Neuron (in vitro differentiated cells): ENCODE measurements around the gene IARS2.

ENCODE experiments used
- H2AFZ ChIP-seq: one replicate; pipeline ENCODE4 v1.6.1; 2013; ENCODE audit warnings: low read depth, mild to moderate bottlenecking, inconsistent platforms, low read length, moderate library complexity
- H3K27me3 ChIP-seq: one replicate; pipeline ENCODE4 v1.6.1; 2013; ENCODE audit warnings: low read length; ENCODE audit not compliant: insufficient read depth
- H3K36me3 ChIP-seq: one replicate; pipeline ENCODE4 v1.6.1; 2013; ENCODE audit warnings: low read length; ENCODE audit not compliant: insufficient read depth
- H3K4me1 ChIP-seq: one replicate; pipeline ENCODE4 v1.6.1; 2013; ENCODE audit warnings: low read length; ENCODE audit not compliant: insufficient read depth
- H3K4me3 ChIP-seq: 2 replicates; pipeline ENCODE4 v1.5.1; 2013; ENCODE audit warnings: mild to moderate bottlenecking, low read length, moderate library complexity
- H3K9me3 ChIP-seq: one replicate; pipeline ENCODE4 v1.6.1; 2013; ENCODE audit warnings: low read length

Gene IARS2

DNA sequence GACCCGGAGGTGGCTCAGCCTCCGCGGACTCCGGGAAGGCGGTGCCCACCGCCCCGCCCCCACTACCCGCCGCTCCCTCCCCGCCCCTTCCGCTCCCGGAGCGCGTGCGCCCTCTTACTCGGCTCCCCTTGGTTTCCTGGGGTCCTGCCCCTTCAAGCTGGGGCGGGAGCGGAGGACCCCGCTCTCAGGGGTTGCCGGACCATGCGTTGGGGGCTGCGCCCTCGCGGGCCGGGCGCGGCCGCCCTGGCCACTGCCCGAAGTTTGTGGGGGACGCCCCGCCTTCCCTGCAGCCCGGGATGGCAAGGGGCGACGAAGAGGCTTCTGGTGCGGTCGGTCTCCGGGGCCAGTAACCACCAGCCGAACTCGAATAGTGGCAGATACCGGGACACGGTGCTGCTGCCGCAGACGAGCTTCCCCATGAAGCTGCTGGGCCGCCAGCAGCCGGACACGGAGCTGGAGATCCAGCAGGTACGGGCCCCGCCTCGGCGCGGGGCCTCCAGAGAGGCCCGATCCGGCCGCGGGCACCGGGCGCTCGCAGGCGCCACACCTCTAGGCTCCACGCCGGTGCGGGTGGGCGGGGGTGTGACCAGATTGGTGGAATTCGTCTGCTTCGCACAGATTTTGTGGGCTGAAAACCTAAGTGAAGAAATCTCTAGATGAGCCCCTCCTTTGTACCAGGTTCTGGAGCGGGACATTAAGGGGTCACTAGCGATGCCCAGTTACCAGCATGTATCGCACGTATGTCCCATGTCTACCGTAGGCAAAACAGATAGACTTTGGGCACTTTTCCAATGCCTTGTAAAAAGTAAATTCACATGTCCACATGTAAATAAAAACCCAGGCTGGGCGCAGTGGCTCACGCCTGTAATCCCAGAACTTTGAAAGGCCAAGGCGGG lies at the start of gene IARS2:
Gene IARS2, plus strand, starts transcription at position 117 of the 896 bp plus-strand sequence. Its CDS starts 85 bp downstream, at position 202.
- H3K36me3 ChIP-seq: peaks cover 14% of the 10 kb centered on the region
- peak within 1 kb of the TSS; percentile 100 for H3K4me3 ChIP-seq
- peak within 1 kb of the TSS; percentile 98 for H2AFZ ChIP-seq
- no peaks in the 10 kb centered on the region for H3K27me3 ChIP-seq
- no peaks in the 10 kb centered on the region for H3K9me3 ChIP-seq
- peaks cover 14% of the 10 kb centered on the region for H3K4me1 ChIP-seq

DNA sequence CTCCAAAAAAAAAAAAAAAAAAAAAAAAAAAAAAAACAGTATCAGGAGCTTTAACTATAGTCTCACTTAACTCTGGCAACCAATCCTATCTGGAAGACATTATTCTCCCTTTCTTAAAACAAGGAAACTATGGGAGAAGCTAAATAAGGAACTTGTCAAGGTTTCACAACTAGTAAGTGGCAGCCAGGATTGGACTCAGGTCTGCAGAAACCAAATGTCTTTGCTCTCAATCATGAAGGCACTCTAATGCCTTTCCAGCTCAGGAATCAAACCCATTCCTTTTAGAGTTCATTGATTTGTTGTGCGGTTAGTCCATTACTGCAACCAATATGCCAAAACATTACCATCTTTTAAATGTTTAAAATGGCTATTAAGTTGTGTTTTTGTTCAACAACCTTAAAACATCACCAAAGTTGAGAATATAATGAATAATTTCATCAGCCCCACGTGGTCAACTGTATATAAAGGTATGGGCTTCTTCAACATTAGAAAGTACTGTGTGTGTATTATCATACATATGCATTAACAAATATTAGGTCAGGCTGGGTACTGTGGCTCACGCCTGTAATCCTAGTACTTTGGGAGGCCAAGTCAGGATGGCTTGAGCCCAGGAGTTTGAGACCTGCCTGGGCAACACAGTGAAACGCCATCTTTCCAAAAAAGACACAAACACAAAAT lies 49.1 kb upstream of the IARS2 start:
- no peaks in the 10 kb centered on the region for H3K9me3 ChIP-seq
- H3K4me1 ChIP-seq: peaks cover 8% of the 10 kb centered on the region
- H3K36me3 ChIP-seq: peaks cover 7% of the 10 kb centered on the region
- H3K27me3 ChIP-seq: no peaks in the 10 kb centered on the region
- H3K4me3 ChIP-seq: peak overlapping the region; percentile 84
- H2AFZ ChIP-seq: no peak overlapping the region

DNA sequence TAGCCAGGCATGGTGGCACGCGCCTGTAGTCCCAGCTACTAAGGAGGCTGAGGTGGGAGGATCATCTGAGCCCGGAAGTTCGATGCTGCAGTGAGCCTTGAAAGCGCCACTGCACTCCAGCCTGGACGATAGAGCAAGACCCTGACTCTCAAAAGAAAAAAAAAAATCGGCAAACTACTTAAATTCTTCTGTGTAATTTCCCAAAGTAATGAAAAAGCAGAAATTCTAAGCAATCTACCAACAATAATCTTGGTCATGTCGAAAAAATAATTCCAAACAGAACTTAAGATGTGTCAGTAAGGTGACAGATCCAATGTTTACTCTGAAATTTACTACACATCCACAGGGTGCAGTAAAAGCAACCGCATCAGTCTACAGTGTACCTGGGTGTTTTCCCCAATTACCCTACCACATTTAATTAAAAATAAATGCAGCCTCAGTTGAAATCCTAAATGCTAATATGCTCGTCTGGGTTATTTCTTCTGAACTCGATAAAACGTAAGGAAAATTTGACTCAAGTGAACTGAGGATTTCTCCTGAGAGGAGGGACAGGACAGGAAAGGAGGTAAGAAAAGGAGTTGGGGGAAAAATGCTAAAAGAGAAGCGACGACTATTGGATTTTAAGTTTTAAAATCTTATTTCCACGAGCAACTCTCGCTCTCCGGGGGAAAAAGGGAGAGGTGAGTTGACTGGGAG lies 48.4 kb upstream of the IARS2 start:
- H3K36me3 ChIP-seq: peaks cover 2% of the 10 kb centered on the region
- H3K4me3 ChIP-seq: peak overlapping the region; percentile 84
- H2AFZ ChIP-seq: peak overlapping the region; percentile 73
- no peaks in the 10 kb centered on the region for H3K9me3 ChIP-seq
- H3K27me3 ChIP-seq: no peaks in the 10 kb centered on the region
- peaks cover 8% of the 10 kb centered on the region for H3K4me1 ChIP-seq

DNA sequence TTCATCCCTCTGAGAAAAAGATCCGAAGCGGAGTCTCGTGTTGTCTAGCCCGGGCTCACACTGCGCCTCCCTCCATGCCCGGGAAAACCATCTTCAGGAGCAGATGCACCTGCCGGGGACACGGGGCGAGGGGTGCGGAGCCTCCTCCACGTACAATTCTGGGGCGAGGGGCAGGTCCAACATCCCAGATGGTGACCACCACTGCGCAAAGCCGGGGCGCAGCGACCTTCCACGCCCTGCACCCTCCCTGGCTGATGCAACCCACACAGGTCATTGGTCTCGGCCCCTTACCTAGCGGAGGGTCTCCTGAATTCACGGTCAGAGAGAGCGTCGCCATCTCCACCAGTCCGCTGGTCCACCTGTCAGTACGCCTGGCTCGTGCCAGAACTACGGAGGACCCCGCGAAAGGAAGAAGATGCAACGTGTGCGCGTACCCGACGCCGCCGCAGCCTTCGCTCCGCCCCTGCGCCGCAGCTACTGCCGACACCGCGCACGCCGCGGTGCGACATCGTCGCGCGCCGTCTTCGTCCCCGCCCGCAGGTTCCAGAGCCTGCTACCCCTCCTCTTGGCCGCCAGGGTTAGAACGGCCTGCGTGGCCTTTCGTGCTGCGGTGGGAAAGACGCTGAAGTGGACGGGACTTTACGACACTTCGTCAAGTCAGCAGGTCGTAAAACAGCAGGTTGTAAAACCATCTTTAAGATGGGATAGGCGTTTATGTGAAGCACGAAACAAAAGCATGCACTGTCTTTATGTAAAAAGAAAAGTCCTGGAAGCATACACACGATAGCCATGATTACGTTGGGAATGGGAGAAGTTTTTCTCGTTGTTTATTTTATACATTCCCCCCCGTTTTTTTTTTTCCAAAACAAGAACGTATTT lies 47.6 kb upstream of the IARS2 start, which contains the start of gene EPRS1:
Gene EPRS1, minus strand, starts transcription at position 454 of the 879 bp plus-strand sequence. Its CDS starts 117 bp downstream, at position 337.
- Histone ChIP-seq H3K4me3 (peak within 1 kb of the TSS; percentile 84), H3K27me3 (no peaks in the 10 kb centered on the region), H3K36me3 (peaks cover 2% of the 10 kb centered on the region), H3K4me1 (peaks cover 8% of the 10 kb centered on the region), H2AFZ (peak within 1 kb of the TSS; percentile 73), H3K9me3 (no peaks in the 10 kb centered on the region)

DNA sequence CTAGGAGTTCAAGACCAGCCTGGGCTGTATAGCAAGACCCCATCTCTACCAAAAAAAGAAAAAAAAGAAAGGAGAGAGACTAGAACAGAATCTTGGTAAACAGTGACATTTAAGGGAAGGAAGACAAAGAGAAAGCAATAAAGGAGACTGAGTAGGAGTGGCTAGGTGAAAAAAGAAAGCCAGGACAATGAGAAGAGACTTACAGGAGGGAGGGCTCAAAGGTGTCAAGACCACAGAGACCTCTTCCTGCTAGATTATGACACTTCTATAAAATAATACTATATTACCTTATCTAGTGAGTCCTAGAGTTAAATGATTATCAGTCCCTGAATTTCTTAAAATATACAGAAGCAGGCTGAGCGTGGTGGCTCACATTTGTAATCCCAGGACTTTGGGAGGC lies 37.6 kb upstream of the IARS2 start:
- peaks cover 13% of the 10 kb centered on the region for H3K36me3 ChIP-seq
- no peaks in the 10 kb centered on the region for H3K9me3 ChIP-seq
- H3K4me1 ChIP-seq: no peaks in the 10 kb centered on the region
- no peak overlapping the region for H3K4me3 ChIP-seq
- H2AFZ ChIP-seq: no peak overlapping the region
- H3K27me3 ChIP-seq: no peaks in the 10 kb centered on the region

DNA sequence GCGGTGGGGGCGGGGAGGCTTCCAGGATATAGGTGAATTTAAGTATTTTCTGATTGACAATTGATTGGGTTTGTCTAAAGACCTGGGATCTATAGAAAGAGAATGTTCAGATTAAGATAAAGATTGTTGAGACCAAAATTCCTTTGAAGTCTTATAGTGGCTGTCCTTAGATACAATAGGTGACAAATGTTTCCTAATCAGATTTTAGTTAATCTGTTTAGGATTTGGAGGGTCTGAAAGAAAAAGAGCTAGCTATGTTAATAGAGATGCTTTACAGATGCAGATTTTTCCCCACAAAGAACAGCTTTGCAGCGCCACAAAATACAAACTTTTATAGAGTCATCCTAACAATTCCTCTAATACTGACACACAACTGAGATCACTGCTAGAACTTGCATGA lies 33.1 kb upstream of the IARS2 start:
- Histone ChIP-seq H3K36me3 (peaks cover 32% of the 10 kb centered on the region), H3K9me3 (no peaks in the 10 kb centered on the region), H3K4me3 (no peak overlapping the region), H2AFZ (no peak overlapping the region), H3K27me3 (no peaks in the 10 kb centered on the region), H3K4me1 (no peaks in the 10 kb centered on the region)

DNA sequence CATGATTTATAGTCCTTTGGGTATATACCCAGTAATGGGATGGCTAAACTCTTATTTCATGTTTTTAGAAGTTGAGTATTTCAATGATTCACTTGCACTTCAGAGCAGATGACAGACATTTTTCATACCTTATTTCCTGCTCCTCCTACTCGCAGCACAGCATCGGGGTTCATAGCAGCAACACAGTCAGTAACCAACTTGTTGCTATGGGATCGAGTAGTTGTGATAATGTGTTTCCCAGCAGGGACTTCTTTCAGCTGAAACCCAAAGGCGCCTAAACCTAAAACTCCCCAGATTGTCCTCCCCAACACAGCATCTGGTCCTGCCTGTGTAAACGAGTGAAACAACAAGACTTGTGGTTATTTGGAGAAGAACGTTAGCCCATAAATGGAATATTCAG lies 31.3 kb upstream of the IARS2 start:
- H3K27me3 ChIP-seq: no peaks in the 10 kb centered on the region
- no peaks in the 10 kb centered on the region for H3K9me3 ChIP-seq
- H3K36me3 ChIP-seq: peaks cover 43% of the 10 kb centered on the region
- H3K4me1 ChIP-seq: no peaks in the 10 kb centered on the region
- H2AFZ ChIP-seq: no peak overlapping the region
- H3K4me3 ChIP-seq: no peak overlapping the region

DNA sequence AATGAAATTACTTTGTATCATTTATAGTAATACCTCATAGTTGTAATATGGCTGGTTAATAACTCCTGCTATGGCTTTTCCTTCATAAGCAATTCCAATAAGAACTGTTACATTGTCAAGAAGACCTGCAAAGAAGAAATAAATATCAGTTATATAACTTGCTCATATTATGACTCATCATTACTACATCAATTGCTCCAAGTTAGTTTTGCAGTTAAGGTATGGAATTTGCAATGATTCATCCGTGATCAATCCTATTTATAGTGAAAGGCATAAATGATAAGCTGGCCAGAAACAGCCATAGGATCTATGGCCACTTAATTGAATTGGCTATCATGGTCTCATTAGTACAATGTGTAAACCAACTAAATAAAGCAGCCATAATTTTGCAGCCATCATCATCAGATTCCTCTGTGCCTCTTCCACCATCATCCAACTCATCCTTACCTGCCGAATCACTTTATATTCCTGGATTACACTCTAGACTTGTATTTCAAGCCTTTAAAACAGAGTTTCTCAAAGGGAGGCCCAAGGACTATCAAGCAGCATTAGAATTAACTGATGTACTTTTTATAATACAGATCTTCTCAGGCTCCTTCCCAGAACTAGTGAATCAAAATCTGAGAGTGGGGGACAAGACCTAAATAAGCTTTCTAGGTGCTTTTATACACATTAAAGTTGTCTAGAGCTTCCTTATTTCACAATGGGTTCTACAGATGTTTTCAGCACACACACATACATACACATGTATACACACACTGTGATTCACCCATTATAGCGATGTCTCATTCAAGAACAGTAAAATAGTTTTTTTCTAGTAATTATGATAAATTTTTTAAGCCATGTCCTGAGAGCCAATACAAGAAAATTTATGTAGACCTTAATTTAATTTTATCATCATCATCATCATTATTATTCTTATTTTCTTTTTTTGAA lies 26.4 kb upstream of the IARS2 start:
- H3K27me3 ChIP-seq: no peaks in the 10 kb centered on the region
- no peak overlapping the region for H2AFZ ChIP-seq
- H3K4me3 ChIP-seq: no peak overlapping the region
- H3K9me3 ChIP-seq: no peaks in the 10 kb centered on the region
- H3K4me1 ChIP-seq: no peaks in the 10 kb centered on the region
- peaks cover 34% of the 10 kb centered on the region for H3K36me3 ChIP-seq

DNA sequence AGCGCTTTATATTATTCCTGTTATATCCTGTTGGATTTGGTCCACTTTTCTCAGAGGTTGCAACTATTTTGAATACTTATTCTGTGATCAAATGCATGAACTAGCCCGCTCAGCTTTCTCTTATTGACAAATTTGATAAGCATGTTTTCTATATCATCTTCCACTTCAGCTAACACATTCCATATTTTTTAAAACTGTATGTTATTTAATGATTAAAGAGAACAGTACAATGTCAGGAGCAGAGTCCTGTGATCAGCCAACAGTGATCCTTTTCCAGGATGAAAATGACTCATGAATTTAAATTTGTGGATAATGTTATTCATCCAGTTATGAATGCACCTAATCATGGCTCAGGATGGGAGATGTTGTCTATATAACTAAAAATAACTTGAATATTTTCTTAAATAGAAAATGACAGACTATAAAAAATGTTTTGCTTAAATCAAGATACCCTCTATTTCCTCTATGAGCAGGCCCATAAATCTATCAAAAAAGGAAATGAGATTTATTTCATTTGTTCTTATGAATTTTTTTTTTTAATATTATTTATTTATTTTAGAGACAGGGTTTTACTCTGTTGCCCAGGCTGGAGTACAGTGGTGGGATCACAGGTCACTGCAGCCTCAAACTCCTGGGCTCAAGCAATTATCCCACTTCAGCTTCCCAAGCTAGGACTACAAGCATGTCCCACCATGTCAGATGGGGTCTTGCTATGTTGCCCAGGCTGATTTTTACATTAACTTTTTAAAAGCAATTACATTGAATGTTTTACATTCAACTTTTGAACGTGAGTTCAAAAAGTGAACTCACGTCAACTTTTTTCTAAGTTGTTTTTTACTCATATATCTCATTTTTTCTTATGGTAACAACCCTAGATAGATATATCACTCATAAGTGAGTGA lies 16.8 kb upstream of the IARS2 start:
- no peaks in the 10 kb centered on the region for H3K4me1 ChIP-seq
- H2AFZ ChIP-seq: no peak overlapping the region
- no peak overlapping the region for H3K4me3 ChIP-seq
- no peaks in the 10 kb centered on the region for H3K9me3 ChIP-seq
- peaks cover 24% of the 10 kb centered on the region for H3K36me3 ChIP-seq
- no peaks in the 10 kb centered on the region for H3K27me3 ChIP-seq

DNA sequence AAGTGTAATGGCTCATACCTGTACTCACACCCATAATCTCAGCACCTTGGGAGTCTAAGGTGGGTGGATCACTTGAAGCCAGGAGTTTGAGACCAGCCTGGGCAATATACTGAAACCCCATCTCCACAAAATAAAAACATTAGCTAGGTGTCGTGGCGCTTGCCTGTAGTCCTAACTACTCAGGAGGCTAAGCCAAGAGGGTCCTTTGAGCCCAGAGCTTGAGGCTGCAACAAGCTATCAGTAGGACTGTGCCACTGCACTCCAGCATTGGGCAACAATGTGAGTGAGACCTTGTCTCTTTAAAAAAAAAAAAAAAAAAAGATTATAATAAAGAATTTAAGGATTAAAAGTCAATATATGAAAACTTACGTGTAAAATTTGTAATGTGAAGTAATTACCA lies 16.0 kb upstream of the IARS2 start:
- H3K4me1 ChIP-seq: no peaks in the 10 kb centered on the region
- H3K27me3 ChIP-seq: no peaks in the 10 kb centered on the region
- no peaks in the 10 kb centered on the region for H3K9me3 ChIP-seq
- no peak overlapping the region for H2AFZ ChIP-seq
- H3K4me3 ChIP-seq: no peak overlapping the region
- peaks cover 16% of the 10 kb centered on the region for H3K36me3 ChIP-seq

DNA sequence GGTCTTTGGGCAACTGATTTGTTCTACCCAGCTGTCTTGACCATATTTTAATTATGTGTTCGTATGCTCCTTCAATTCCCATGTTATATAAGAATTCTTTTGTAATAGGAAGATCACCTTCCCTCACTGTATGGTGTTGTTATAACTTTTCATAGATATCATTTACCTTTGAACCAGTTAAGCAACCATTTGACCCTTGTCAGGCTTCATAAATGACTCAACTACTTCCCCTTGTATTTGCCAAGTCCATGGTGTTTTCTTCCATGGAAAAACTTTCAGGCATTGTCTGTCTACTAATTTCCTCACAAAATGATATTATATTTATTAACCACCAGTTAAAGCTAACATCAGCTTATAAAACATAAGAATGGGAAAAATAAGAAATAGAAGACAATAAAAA lies 9.5 kb upstream of the IARS2 start:
- Histone ChIP-seq H3K4me3 (no peak overlapping the region), H3K9me3 (no peaks in the 10 kb centered on the region), H3K36me3 (no peaks in the 10 kb centered on the region), H3K4me1 (no peaks in the 10 kb centered on the region), H3K27me3 (no peaks in the 10 kb centered on the region), H2AFZ (no peak overlapping the region)
